ENCODE data around the gene CDKAL1. TPM values are rescaled to one million over a fixed set of nuclear protein-coding genes. Genes with fewer than 3 reads are reported as not detected.

The CDKAL1 gene
- total and polyA plus RNA-seq, 2 of the 13 experiments (the other 11 are each of a cell fraction or from before 2014, with no cell fraction given): 9.5 to 27.7 TPM

DNA sequence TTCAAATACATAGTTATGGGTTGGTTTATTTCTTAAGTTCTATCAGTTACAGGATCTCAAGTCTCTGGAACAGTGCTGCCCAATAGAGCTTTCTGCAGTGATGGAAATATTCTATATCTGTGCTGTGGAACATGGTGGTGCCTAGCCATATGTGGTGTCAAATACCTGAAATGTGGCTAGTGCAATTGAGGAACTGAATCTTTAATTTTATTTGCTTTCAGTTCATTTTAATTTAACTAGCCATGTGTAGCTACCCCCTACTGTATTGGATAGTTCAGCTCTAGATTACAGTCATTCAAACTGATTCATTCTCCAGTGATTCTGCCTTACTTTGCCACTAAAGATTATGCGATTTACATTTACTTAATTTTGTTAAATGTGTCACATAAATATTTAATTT lies 503.2 kb downstream of the CDKAL1 start:
- BruUV-seq (replicated peaks): no TSS peak
- FAIRE-seq (no peak), DNase-seq (ENCODE audit: low spot score) (no peak), ATAC-seq (no peak)
- no peak overlapping the region for H3K4me2 ChIP-seq (ENCODE audit: low read depth, low read length)
- H4K20me1 ChIP-seq (ENCODE audit: insufficient read depth, low read length): no peaks in the 10 kb centered on the region
- ChIA-PET CTCF (ENCODE audit: low intra/inter-chr PET ratio, low total read pairs) (no interaction called here), POLR2A (no interaction called here)
- no peak overlapping the region for H2AFZ ChIP-seq (ENCODE audit: low read length)
- H3K27ac ChIP-seq (ENCODE audit: extremely low read length, insufficient read depth, low read length): no peak overlapping the region
- H3K27me3 ChIP-seq (ENCODE audit: control insufficient read depth in 1 of 2, insufficient read depth in 2 of 2, low read length in 2 of 2): no peaks in the 10 kb centered on the region
- 98% methylated on average over 1 of the region's 1 CpG for WGBS (ENCODE audit: low lambda C conversion rate)
- in situ Hi-C loops (cut with HindIII; ENCODE audit: extremely low pct_ligation_motif_present, low pct_unique_long_range_greater_than_20kb): no loop called here
- no peaks in the 10 kb centered on the region for H3K36me3 ChIP-seq (replicated peaks in 1 of 2; ENCODE audit: control insufficient read depth in 1 of 2, insufficient read depth in 2 of 2, low read length in 2 of 2)
- H3K4me1 ChIP-seq (ENCODE audit: insufficient read depth, low read length): no peaks in the 10 kb centered on the region
- intact Hi-C loops (cut with micrococcal nuclease; ENCODE audit: unreplicated experiment): no loop called here
- H3K79me2 ChIP-seq (ENCODE audit: insufficient read depth, low read length): no peaks in the 10 kb centered on the region
- TF ChIP-seq KDM1A (CRISPR knock-in tag; IDR thresholded peaks at IDR 0.05): no peak
- TF ChIP-seq, protein P1, sequence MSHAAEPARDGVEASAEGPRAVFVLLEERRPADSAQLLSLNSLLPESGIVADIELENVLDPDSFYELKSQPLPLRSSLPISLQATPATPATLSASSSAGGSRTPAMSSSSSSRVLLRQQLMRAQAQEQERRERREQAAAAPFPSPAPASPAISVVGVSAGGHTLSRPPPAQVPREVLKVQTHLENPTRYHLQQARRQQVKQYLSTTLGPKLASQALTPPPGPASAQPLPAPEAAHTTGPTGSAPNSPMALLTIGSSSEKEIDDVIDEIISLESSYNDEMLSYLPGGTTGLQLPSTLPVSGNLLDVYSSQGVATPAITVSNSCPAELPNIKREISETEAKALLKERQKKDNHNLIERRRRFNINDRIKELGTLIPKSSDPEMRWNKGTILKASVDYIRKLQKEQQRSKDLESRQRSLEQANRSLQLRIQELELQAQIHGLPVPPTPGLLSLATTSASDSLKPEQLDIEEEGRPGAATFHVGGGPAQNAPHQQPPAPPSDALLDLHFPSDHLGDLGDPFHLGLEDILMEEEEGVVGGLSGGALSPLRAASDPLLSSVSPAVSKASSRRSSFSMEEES (CRISPR knock-in tag; IDR thresholded peaks at IDR 0.05): no peak
- no peak for TF ChIP-seq RBFOX2 (IDR thresholded peaks at IDR 0.05; ENCODE audit: low read depth, low read length)
- no peak for TF ChIP-seq ZNF460 (CRISPR knock-in tag; IDR thresholded peaks at IDR 0.05; ENCODE audit: borderline replicate concordance)
- TF ChIP-seq RCOR2 (CRISPR knock-in tag; IDR thresholded peaks at IDR 0.05): no peak
- TF ChIP-seq TGIF2 (CRISPR knock-in tag; IDR thresholded peaks at IDR 0.05): no peak
- no peak for TF ChIP-seq ATF1 (CRISPR knock-in tag; IDR thresholded peaks at IDR 0.05)
- TF ChIP-seq ZBTB8A (CRISPR knock-in tag; IDR thresholded peaks at IDR 0.05; ENCODE audit: borderline replicate concordance, low read depth): no peak
- no peak for TF ChIP-seq FOXO1 (CRISPR knock-in tag; IDR thresholded peaks at IDR 0.05)
- TF ChIP-seq MZF1 (CRISPR knock-in tag; IDR thresholded peaks at IDR 0.05; ENCODE audit: borderline replicate concordance): no peak
- no peak for TF ChIP-seq KMT2A (CRISPR knock-in tag; IDR thresholded peaks at IDR 0.05)
- TF ChIP-seq REL (CRISPR knock-in tag; conservative IDR thresholded peaks at IDR 0.05): no peak
- no peak for TF ChIP-seq NFKB2 (CRISPR knock-in tag; IDR thresholded peaks at IDR 0.05; ENCODE audit: borderline replicate concordance)
- no peak for TF ChIP-seq SP5 (CRISPR knock-in tag; IDR thresholded peaks at IDR 0.05; ENCODE audit: borderline replicate concordance, low read depth)
- TF ChIP-seq PBX3 (CRISPR knock-in tag; IDR thresholded peaks at IDR 0.05; ENCODE audit: borderline replicate concordance): no peak
- TF ChIP-seq ZNF337 (CRISPR knock-in tag; IDR thresholded peaks at IDR 0.05; ENCODE audit: borderline replicate concordance, low read depth): no peak
- TF ChIP-seq ZNF501 (CRISPR knock-in tag; IDR thresholded peaks at IDR 0.05): no peak
- TF ChIP-seq ZNF33B (CRISPR knock-in tag; IDR thresholded peaks at IDR 0.05): no peak
- TF ChIP-seq POLR2A (IDR thresholded peaks at IDR 0.05; ENCODE audit: insufficient read depth in 1 of 2, low read depth in 2 of 2, low read length in 2 of 2): no peak
- H3K9ac ChIP-seq (ENCODE audit: insufficient read depth, low read depth, low read length): no peak overlapping the region
- no peak overlapping the region for H3K4me3 ChIP-seq (replicated peaks in 1 of 3; ENCODE audit: insufficient read depth in 1 of 3, low read depth in 2 of 3, low read length in 3 of 3)
- H3K9me3 ChIP-seq (ENCODE audit: low read length): no peaks in the 10 kb centered on the region
